MM.1S (cell line): ENCODE data around the gene FRYL.

Experiments
- DNase-seq: peaks from one replicate; pipeline ENCODE4 v3.0.0-alpha.2; 2015
- H2AFZ ChIP-seq: fragments of 300-600 bp; sonication (generic); 2 replicates; pipeline ENCODE4 v1.6.0; 2016; ENCODE audit warnings: antibody characterized with exemption, low read length
- H3F3A ChIP-seq: fragments of 300-600 bp; sonication (generic); 2 replicates; pipeline ENCODE4 v1.6.1; 2016; ENCODE audit warnings: mild to moderate bottlenecking, antibody characterized with exemption, low read length, moderate library complexity, mixed read lengths; ENCODE audit not compliant: insufficient read depth
- H3K27ac ChIP-seq: fragments of 300-600 bp; sonication (generic); 2 replicates; pipeline ENCODE4 v1.5.1; 2016; ENCODE audit warnings: mild to moderate bottlenecking, low read length
- H3K27me3 ChIP-seq: fragments of 300-600 bp; sonication (generic); replicated peaks from 2 replicates; pipeline ENCODE4 v1.6.0; 2016; ENCODE audit warnings: low read length; ENCODE audit not compliant: insufficient read depth
- H3K36me3 ChIP-seq: fragments of 300-600 bp; sonication (generic); replicated peaks from 2 replicates; pipeline ENCODE4 v1.6.1; 2016; ENCODE audit warnings: mild to moderate bottlenecking, low read length, mixed read lengths; ENCODE audit not compliant: insufficient read depth
- H3K4me1 ChIP-seq: fragments of 300-600 bp; sonication (generic); 2 replicates; pipeline ENCODE4 v1.6.1; 2016; ENCODE audit warnings: low read length, mixed read lengths
- H3K4me2 ChIP-seq: fragments of 300-600 bp; sonication (generic); 2 replicates; pipeline ENCODE4 v1.6.0; 2016; ENCODE audit warnings: low read depth, low read length
- H3K4me3 ChIP-seq: fragments of 300-600 bp; sonication (generic); 2 replicates; pipeline ENCODE4 v1.5.1; 2016; ENCODE audit warnings: low read length, mixed read lengths
- H3K79me2 ChIP-seq: fragments of 300-600 bp; sonication (generic); 2 replicates; pipeline ENCODE4 v1.6.1; 2016; ENCODE audit warnings: mixed run types, low read length, mixed read lengths
- H3K9ac ChIP-seq: fragments of 300-600 bp; sonication (generic); 2 replicates; pipeline ENCODE4 v1.6.1; 2016; ENCODE audit warnings: low read length, mixed read lengths
- H3K9me2 ChIP-seq: fragments of 300-600 bp; sonication (generic); replicated peaks from 2 replicates; pipeline ENCODE4 v1.6.1; 2016; ENCODE audit warnings: mild to moderate bottlenecking, low read length, mixed read lengths; ENCODE audit not compliant: insufficient read depth
- H3K9me3 ChIP-seq: fragments of 300-600 bp; sonication (generic); replicated peaks from 2 replicates; pipeline ENCODE4 v1.6.1; 2016; ENCODE audit warnings: mild to moderate bottlenecking, low read length, mixed read lengths; ENCODE audit not compliant: insufficient read depth
- H4K20me1 ChIP-seq: fragments of 300-600 bp; sonication (generic); 2 replicates; pipeline ENCODE4 v1.6.1; 2016; ENCODE audit warnings: mild to moderate bottlenecking, low read length, moderate library complexity, mixed read lengths; ENCODE audit not compliant: insufficient read depth
- EZH2 ChIP-seq: fragments of 300-600 bp; sonication (generic); optimal IDR thresholded peaks from 2 replicates; pipeline ENCODE3; 2017; ENCODE audit warnings: low read depth, mild to moderate bottlenecking, antibody characterized with exemption, low read length, mixed read lengths
- EZH2phosphoT487 ChIP-seq: fragments of 300-600 bp; sonication (generic); IDR thresholded peaks from 2 replicates; pipeline ENCODE4 v1.6.1; 2018; ENCODE audit warnings: antibody characterized with exemption, low read length
- TF ChIP-seq, protein P1 (sequence below): fragments of 300-600 bp; sonication (generic); IDR thresholded peaks from 2 replicates; pipeline ENCODE4 v1.5.1; 2016; ENCODE audit warnings: antibody characterized with exemption, low read length, mixed read lengths

Gene FRYL

DNA sequence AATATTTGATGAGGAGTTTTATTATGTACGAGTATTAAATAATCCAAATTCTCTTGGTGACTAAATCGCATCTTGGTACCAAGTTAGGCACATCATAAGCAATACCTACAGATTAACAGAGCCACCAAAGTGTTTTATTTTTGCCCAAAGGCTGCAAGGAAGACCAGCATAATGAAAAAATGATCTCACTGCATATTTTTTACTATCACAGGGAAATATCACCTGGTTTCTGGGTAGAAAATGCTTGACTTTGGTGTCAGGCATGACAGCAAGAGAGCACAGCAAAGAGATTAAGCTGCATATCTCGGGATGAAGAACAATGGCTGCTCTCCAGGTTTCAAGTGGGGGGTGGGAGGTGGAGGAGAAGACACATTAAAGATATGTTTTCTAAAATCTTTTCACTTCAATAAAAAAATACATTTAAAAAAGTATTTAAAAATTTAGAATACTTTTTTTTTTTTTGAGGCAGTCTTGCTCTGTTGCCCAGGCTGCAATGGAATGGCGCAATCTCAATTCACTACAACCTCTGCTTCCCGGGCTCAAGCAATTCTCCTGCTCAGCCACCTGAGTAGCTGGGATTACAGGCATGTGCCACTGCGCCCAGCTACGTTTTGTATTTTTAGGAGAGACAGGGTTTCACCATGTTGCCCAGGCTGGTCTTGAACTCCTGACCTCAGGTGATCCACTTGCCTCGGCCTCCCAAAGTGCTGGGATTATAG, 86.1 kb downstream of the FRYL start:
- Histone ChIP-seq H3K27ac (no peak overlapping the region), H3K9ac (no peak overlapping the region), H3K27me3 (no peaks in the 10 kb centered on the region), H3K4me3 (no peak overlapping the region), H3K36me3 (no peaks in the 10 kb centered on the region), H2AFZ (no peak overlapping the region), H3K4me2 (no peak overlapping the region), H4K20me1 (no peaks in the 10 kb centered on the region), H3K4me1 (no peaks in the 10 kb centered on the region), H3K9me2 (no peaks in the 10 kb centered on the region), H3K79me2 (peaks cover 69% of the 10 kb centered on the region), H3K9me3 (no peaks in the 10 kb centered on the region), H3F3A (no peaks in the 10 kb centered on the region)
- no peak for DNase-seq
- TF ChIP-seq EZH2phosphoT487 (no peak), EZH2 (no peak)
- TF ChIP-seq, protein P1, sequence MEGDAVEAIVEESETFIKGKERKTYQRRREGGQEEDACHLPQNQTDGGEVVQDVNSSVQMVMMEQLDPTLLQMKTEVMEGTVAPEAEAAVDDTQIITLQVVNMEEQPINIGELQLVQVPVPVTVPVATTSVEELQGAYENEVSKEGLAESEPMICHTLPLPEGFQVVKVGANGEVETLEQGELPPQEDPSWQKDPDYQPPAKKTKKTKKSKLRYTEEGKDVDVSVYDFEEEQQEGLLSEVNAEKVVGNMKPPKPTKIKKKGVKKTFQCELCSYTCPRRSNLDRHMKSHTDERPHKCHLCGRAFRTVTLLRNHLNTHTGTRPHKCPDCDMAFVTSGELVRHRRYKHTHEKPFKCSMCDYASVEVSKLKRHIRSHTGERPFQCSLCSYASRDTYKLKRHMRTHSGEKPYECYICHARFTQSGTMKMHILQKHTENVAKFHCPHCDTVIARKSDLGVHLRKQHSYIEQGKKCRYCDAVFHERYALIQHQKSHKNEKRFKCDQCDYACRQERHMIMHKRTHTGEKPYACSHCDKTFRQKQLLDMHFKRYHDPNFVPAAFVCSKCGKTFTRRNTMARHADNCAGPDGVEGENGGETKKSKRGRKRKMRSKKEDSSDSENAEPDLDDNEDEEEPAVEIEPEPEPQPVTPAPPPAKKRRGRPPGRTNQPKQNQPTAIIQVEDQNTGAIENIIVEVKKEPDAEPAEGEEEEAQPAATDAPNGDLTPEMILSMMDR: no peak

DNA sequence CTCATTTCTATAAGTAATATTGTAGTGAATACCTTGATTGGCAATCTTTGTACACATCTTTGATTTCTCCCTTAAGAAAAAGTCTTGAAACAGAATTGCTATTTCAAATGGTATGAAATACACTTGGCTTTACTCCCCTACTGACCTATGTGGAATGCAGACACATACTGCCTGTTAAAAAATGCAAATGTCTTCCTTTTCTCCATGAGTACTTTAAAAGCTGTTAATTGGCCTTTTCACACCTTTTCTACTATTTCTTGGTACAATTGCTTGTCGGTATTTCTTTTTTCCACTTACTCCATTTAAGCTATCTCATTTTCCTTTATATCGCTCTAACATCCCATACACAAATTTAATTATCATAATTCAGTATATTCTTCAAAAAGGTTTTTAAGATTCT, 87.2 kb downstream of the FRYL start:
- H3K36me3 ChIP-seq: no peaks in the 10 kb centered on the region
- no peak for TF ChIP-seq EZH2phosphoT487
- TF ChIP-seq, protein P1: no peak
- no peak for TF ChIP-seq EZH2
- no peaks in the 10 kb centered on the region for H3K9me2 ChIP-seq
- H3K9me3 ChIP-seq: no peaks in the 10 kb centered on the region
- H4K20me1 ChIP-seq: no peaks in the 10 kb centered on the region
- H3K9ac ChIP-seq: no peak overlapping the region
- no peak overlapping the region for H3K27ac ChIP-seq
- no peak overlapping the region for H3K4me2 ChIP-seq
- DNase-seq: no peak
- no peaks in the 10 kb centered on the region for H3K27me3 ChIP-seq
- peaks cover 64% of the 10 kb centered on the region for H3K79me2 ChIP-seq
- H3K4me1 ChIP-seq: no peaks in the 10 kb centered on the region
- H2AFZ ChIP-seq: no peak overlapping the region
- no peaks in the 10 kb centered on the region; the same call in 1 of the 2 replicates for H3F3A ChIP-seq
- H3K4me3 ChIP-seq: no peak overlapping the region

GRCh38 chr4:48692044-48692443, 88.0 kb downstream of the FRYL start:
- H3K9me2 ChIP-seq: no peaks in the 10 kb centered on the region
- H3K9ac ChIP-seq: no peak overlapping the region
- no peaks in the 10 kb centered on the region for H3K9me3 ChIP-seq
- peaks cover 65% of the 10 kb centered on the region for H3K79me2 ChIP-seq
- no peak overlapping the region for H2AFZ ChIP-seq
- no peaks in the 10 kb centered on the region for H3K4me1 ChIP-seq
- TF ChIP-seq, protein P1: no peak
- TF ChIP-seq EZH2phosphoT487 (no peak), EZH2 (no peak)
- no peaks in the 10 kb centered on the region for H3K27me3 ChIP-seq
- H4K20me1 ChIP-seq: no peaks in the 10 kb centered on the region
- H3F3A ChIP-seq: no peaks in the 10 kb centered on the region; the same call in 1 of the 2 replicates
- no peak overlapping the region for H3K4me3 ChIP-seq
- no peaks in the 10 kb centered on the region for H3K36me3 ChIP-seq
- H3K4me2 ChIP-seq: no peak overlapping the region
- DNase-seq: no peak
- H3K27ac ChIP-seq: no peak overlapping the region
